T follicular helper cell (primary cell): ENCODE results near the gene CBR3.

Experiments
- DNase-seq: peaks from one replicate; pipeline ENCODE4 v3.0.0-alpha.2; 2020; ENCODE audit warnings: low read depth

Gene CBR3

DNA sequence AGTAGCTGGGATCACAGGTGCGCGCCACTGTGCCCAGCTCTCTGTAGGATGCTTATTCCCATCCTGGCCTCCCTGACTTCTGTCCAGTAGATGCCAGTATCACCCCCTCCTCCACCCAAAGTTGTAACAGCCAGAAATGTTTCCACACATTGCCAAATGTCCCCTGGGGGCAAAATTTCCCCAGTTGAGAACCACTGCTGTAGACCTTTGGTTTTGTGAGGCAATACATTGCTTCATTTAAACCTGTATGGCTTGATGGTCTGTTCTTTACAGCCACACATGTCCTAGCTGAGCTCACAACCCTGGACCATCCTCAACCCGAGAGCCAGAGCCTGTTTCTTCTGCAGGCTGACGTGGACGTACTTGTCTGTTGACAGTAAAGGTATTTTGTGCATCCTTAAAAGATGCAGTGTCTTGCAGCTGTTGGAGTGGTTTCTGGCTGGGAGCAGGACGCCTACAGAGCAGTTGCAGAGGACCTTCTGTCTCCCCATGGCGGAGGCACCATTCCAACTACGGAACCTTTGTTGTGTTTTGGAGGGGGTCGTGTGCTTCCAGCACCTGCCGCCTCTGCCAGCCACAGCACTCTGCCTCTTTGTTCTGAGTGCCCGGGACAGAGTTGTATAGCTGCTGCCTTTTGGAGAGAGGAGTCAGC is 48.4 kb downstream of the CBR3 start:
- DNase-seq: no peak

DNA sequence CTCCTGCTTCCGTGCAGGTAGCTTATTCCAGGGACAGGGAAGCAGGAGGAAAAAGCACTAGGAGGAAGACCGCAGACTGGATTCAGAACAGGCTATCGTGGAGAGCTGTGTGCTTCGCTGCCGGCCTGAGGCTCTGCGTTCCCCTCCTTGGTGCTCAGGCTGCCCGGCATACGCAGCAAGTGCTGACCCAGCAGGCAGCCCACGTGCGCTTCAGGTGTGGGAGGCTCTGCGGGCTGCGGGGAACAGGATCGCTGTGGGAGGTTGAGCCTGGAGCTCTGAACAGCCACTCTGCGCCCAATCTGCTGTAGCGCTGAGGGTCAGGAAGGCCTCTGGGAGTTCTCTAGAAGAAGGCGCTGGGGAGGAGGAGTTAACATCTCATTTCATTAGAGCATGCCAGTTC is 49.7 kb downstream of the CBR3 start:
- no peak for DNase-seq

DNA sequence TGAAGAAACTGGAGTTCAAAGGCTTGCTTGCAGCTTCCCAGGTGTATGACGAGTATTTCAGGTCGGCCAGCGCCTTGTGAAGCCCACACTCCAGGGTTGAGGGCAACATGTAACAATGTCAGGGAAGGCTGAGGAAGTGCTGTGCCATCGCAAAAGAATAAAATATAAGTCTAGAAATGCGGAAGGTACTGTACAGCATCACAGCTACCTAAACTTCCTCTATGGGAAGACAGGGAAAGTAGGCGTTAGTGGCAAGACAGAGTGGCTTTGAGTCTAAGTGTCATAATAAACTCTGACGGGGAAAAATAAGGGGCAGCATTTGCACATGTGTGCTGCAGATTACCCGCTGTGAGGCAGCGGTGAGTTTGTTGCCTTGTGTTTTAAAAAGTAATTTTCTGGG is 50.6 kb downstream of the CBR3 start:
- DNase-seq: no peak

DNA sequence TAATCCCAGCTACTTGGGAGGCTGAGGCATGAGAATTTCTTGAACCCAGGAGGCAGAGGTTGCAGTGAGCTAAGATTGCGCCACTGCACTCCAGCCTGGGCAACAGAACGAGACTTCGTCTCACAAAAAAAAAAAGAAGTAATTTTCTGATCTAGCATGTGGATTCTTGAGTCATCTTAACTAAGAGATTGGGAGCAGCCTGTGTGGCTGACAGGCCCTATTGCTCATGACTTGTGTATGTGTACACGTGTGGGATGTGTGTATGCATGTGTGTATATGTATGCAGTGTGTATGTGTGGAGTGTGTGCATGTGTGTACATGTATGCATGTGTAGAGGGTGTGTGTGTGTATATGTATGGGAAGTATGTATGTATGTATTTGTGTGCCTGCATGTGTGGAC is 51.2 kb downstream of the CBR3 start:
- no peak for DNase-seq

DNA sequence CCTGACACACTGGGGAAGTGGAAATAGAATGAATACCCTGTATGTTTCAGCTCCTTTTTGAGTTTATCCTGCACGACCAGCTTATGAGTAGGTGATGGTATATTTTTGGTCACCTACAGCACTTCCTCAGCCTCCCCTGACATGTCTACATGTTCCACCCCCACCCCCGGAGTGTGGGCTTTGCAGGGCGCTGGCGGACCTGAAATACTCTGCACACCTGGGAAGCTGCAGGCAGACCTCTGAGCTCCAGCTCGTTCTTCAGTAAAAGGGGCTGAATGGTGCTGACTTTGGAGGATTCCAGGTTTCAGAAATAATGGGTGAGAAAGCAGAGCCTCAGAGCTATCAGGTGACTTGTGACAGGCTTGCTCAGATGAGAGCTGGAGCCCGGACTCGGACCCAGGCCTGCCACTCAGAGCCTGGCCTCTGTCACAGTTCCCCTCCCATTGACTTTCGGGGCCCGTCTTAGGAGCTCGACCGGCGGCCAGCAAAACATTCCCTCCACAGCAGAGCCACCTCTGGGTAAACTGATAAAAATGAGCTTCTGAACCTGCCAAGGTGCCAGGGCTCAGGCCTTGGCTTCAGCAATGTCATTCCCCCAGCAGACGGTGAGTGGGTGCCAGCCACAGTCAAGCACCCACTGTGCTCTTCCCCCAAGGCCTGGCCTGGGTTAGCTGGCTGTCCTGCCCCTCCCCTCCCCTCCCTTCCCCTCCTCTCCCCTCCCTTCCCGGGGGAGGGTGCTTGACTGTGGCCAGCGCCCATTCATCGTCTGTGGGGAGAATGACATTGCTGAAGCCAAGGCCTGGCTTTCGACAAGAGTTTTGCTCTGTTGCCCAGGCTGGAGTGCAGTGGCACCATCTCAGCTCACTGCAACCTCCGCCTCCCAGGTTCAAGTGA is 51.9 kb downstream of the CBR3 start:
- DNase-seq: no peak

DNA sequence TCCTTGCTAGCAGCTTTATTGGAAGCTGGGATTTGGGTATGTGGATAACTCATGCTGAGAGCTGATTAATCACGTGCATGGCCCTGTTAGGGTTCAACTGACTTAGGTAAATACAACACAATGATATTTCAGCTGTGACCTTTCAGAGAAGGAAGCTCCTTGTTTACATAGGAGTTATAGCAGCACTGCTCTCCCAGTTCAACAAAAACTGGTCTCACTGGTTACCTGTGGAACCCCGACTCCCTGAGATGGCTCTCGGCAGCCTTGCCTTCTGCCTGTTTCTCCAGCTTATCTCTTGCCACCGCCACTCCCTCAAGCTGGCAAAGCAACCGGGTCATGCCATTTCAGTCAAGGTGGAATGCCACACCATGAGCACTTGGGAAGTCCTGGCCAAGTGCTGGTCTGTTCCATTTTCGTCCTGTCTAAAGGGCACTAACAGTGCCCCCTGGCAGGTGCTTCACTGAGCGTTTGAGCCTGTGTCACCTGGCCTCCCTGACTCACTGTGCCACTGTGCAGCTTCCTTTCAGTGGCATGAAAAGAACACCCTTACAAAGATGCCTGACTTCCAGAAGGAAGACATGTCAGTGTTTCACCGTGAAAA is 53.3 kb downstream of the CBR3 start:
- no peak for DNase-seq

DNA sequence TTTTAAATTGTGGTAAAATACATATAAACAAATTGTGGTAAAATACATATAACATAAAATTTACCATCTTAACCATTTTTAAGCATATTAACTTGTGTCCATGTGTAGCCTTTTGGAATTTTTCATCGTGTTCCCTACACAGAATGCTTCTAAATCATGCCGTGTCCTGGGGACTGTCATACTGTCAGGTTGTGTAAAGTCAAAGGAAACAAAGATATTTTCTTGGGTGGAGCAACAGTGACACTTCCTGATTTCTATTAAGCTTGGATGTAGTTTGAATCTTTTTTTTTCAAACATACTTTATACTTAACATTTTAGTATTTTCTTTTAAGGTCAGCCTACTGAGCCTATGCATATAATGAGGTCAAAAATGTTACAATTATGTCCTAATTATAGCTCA is 54.1 kb downstream of the CBR3 start:
- no peak for DNase-seq

DNA sequence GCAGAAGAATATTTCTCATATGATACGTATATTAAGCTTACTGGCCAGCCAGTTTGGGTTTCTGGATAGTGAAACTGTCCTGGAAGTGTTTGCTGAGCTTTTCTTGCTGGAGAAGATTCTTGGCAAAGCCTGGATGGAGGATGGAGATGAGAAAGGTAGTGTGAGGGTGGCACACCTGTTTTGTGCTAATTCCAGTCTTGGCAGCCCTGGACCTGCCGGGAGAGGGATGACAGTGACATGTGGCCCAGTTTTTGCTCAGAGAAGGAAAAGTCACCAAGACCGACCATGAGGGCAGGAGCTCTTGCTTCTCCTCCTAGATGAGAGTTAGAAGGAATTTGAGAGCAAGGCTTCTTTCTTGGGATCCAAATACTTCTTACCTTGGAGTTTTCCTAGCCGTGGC is 55.9 kb downstream of the CBR3 start:
- DNase-seq: no peak

DNA sequence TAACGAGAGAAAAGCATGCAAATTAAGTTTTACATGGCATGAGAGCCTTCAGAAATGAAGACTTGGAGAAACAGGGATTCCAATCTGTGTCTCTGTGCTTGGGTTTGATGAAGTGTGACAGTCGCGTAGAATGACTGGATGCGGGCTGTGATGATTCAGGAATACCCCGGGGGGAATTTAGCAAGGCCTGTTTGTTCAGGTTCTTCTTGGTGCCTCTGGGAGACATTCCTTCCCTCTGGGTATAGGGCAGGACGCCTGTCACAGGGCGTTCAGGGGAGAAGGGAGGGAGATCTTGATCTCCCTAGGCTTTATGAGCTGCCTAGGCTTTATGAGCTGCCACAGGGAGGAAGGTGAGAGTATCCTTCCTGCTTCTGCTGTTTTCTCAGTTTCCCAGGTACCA is 58.3 kb downstream of the CBR3 start:
- no peak for DNase-seq

DNA sequence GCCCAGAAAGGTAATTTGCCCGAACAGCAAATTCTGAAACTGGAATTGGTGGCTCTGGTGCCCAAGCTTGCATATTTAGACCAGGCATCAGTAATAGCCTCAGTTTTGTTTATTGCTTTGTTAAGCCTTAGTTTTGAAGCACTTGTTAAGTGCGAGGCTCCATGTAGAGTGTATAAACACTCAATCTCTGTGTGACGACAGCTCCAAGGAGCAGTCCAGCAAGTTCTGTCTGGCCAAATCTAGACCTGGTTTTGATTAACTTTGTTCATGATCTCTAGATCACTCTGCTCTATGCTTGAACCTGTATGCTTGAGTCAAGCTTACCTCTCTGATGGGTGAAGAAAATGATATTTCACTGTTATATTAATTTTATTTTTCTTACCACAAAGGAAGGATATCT is 59.1 kb downstream of the CBR3 start:
- DNase-seq: no peak

DNA sequence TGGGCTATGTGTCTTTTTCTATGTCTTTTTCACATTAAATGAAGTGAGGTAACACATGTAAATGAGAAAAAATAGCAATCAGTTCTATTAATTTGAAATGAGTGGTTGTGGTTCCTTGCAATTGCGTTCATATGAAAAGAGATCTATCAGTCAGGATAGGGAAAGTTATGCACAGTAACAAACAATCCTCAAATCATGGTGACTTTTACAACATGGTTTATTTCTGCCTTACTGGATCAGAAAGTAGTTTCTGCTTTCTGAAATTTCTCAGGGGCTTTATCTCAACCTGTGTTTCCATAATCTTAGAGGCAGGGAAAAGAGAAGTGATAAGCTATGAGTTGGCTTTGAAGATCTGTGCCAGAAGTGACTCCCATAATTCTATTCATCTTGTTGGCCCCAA is 60.7 kb downstream of the CBR3 start:
- no peak for DNase-seq
